Keratinocyte (primary cell): Measurements from ENCODE around the gene SULT4A1. TPM values are rescaled to one million over a fixed set of nuclear protein-coding genes. Genes with fewer than 3 reads are reported as not detected.

Experiments
- DNase-seq: peaks from one replicate; pipeline ENCODE4 v3.0.0-alpha.2; 2011; ENCODE audit warnings: low read depth, missing footprints, low spot score
- FAIRE-seq: peaks from 2 replicates; lab custom pipeline; 2011; peaks lifted over from hg19 to GRCh38; lab: Jason Lieb, UNC
- H2AFZ ChIP-seq: 2 replicates; pipeline ENCODE4 v1.6.0; 2012; ENCODE audit warnings: low read length, control low read depth, inconsistent platforms; ENCODE audit not compliant: control insufficient read depth
- H3K27ac ChIP-seq: 2 replicates; pipeline ENCODE4 v1.5.1; 2011; ENCODE audit warnings: low read length; ENCODE audit not compliant: control insufficient read depth, insufficient read depth
- H3K27me3 ChIP-seq: 3 replicates; pipeline ENCODE4 v1.6.0; 2011; ENCODE audit warnings: low read length; ENCODE audit not compliant: control insufficient read depth, insufficient read depth; ENCODE audit errors: extremely low read depth
- H3K36me3 ChIP-seq, 2 experiments: 2 replicates in 1 of 2; 3 replicates in 1 of 2; pipeline ENCODE4 v1.5.1; 2011; ENCODE audit warnings: low read length in 2 of 2, mild to moderate bottlenecking in 1 of 2; ENCODE audit not compliant: control insufficient read depth in 2 of 2, insufficient read depth in 2 of 2; ENCODE audit errors: extremely low read depth in 1 of 2
- H3K4me1 ChIP-seq: 3 replicates; pipeline ENCODE4 v1.5.1; 2011; ENCODE audit warnings: low read length; ENCODE audit not compliant: control insufficient read depth, insufficient read depth; ENCODE audit errors: extremely low read depth
- H3K4me2 ChIP-seq: 3 replicates; pipeline ENCODE4 v1.6.0; 2011; ENCODE audit warnings: low read depth, low read length; ENCODE audit not compliant: control insufficient read depth, insufficient read depth; ENCODE audit errors: extremely low read depth
- H3K4me3 ChIP-seq, 3 experiments: fragments of 200-600 bp in 1 of 3; sonication (generic) in 1 of 3; 2 replicates in 2 of 3; 3 replicates in 1 of 3; pipeline ENCODE4 v1.5.1; 2011 to 2016; ENCODE audit warnings: low read length in 3 of 3, mild to moderate bottlenecking in 3 of 3, control low read depth in 2 of 3, inconsistent platforms in 1 of 3, low read depth in 1 of 3, mixed read lengths in 1 of 3, mixed run types in 1 of 3, moderate library complexity in 1 of 3; ENCODE audit not compliant: control insufficient read depth in 2 of 3, insufficient read depth in 2 of 3; ENCODE audit errors: extremely low read depth in 1 of 3
- H3K79me2 ChIP-seq: 2 replicates; pipeline ENCODE4 v1.6.0; 2012; ENCODE audit warnings: low read length; ENCODE audit not compliant: control insufficient read depth, insufficient read depth
- H3K9ac ChIP-seq: 3 replicates; pipeline ENCODE4 v1.6.0; 2011; ENCODE audit warnings: low read length; ENCODE audit not compliant: control insufficient read depth, insufficient read depth; ENCODE audit errors: extremely low read depth
- H3K9me1 ChIP-seq: 3 replicates; pipeline ENCODE4 v1.6.0; 2011; ENCODE audit warnings: low read length; ENCODE audit not compliant: control insufficient read depth, insufficient read depth; ENCODE audit errors: extremely low read depth
- H3K9me3 ChIP-seq: 2 replicates; pipeline ENCODE4 v1.5.1; 2012; ENCODE audit warnings: low read depth, low read length; ENCODE audit not compliant: control insufficient read depth
- H4K20me1 ChIP-seq: 3 replicates; pipeline ENCODE4 v1.6.0; 2011; ENCODE audit warnings: low read length; ENCODE audit not compliant: control insufficient read depth, insufficient read depth; ENCODE audit errors: extremely low read depth
- CTCF ChIP-seq, 3 experiments: IDR thresholded peaks in 1 of 3; conservative IDR thresholded peaks in 1 of 3; optimal IDR thresholded peaks in 1 of 3; 2 replicates in 2 of 3; 3 replicates in 1 of 3; pipeline versions ENCODE3 to v1.5.1; 2011; ENCODE audit warnings: low read length in 3 of 3, mild to moderate bottlenecking in 3 of 3, moderate library complexity in 2 of 3, control low read depth in 1 of 3, inconsistent platforms in 1 of 3; ENCODE audit not compliant: insufficient read depth in 2 of 3; ENCODE audit errors: extremely low read depth in 1 of 3
- EZH2 ChIP-seq: IDR thresholded peaks from one replicate; pipeline ENCODE4 v1.6.1; 2012; ENCODE audit warnings: inconsistent platforms, mild to moderate bottlenecking, low read length, moderate library complexity
- dilution Hi-C: fragments of 300-500 bp; cut with MboI; formaldehyde crosslinking; loops from one replicate; pipeline ENCODE4 v1.7.0; 2020; ENCODE audit warnings: low sequenced_read_pairs; ENCODE audit not compliant: extremely low pct_ligation_motif_present
- polyA plus RNA-seq, 5 experiments: library from polyadenylated mRNA; depleted of rRNA in 3 of 5; stranded (reverse) in 3 of 5; stranded (forward) in 1 of 5; unstranded in 1 of 5; fragments of >200 nt; gene quantifications; 1 replicate in 1 of 5; 2 replicates in 3 of 5; 3 replicates in 1 of 5; pipeline versions ENCODE4 v1.2.1 to v1.2.3, GENCODE V29; 2011 to 2012; ENCODE audit warnings: missing spikeins in 2 of 5, low read depth in 1 of 5, low replicate concordance in 1 of 5

SULT4A1 gene
- polyA plus RNA-seq, 1 donor (not counting 4 experiments of a cell fraction or from before 2014, with no cell fraction given), result 0.26 TPM

- no peak overlapping the region for H3K27ac ChIP-seq
- no peaks in the 10 kb centered on the region for H3K79me2 ChIP-seq
- no peak for DNase-seq
- H3K9me1 ChIP-seq, result no peaks in the 10 kb centered on the region
- TF ChIP-seq EZH2, result no peak
- no peak for TF ChIP-seq CTCF (optimal IDR thresholded peaks at IDR 0.05 in 1 of 3, IDR thresholded peaks at IDR 0.05 in 1 of 3, conservative IDR thresholded peaks at IDR 0.05 in 1 of 3; ENCODE audit: extremely low read depth in 1 of 3, insufficient read depth in 2 of 3, low read length in 3 of 3)
- dilution Hi-C loops, result no loop called here
- H3K9ac ChIP-seq, result no peak overlapping the region
- no peak overlapping the region for H2AFZ ChIP-seq
- no peaks in the 10 kb centered on the region for H3K9me3 ChIP-seq
- no peaks in the 10 kb centered on the region for H4K20me1 ChIP-seq
- H3K4me1 ChIP-seq, result no peaks in the 10 kb centered on the region
- no peak overlapping the region for H3K4me3 ChIP-seq
- no peak overlapping the region for H3K4me2 ChIP-seq
- no peak for FAIRE-seq
- H3K27me3 ChIP-seq, result peaks cover 26% of the 10 kb centered on the region
- no peaks in the 10 kb centered on the region for H3K36me3 ChIP-seq
These were observed 15.3 kb downstream of the SULT4A1 start for GRCh38 chr22:43846966-43847365.

DNA sequence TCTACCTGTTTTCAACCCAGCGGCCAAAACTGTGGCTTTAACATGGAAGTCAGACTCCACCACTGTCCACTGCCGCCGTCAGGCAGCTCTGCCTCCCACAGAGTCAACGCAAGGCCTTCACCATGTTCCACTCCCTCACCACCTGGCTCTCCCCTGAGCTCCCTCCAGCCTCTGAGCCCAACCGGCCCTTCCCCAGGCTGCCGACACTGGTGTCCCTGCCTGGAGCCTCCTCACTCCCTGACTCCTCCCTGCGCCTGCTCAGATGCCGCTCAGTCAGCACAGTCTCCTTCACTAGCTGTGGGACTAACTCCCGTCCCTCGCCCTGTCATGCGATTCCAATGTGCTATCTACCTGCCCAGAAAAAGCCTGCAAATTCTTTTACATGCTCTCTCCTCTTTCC is 16.3 kb downstream of the SULT4A1 start:
- Histone ChIP-seq H2AFZ (no peak overlapping the region), H3K9ac (no peak overlapping the region), H3K79me2 (no peaks in the 10 kb centered on the region), H3K27me3 (peaks cover 16% of the 10 kb centered on the region), H3K4me3 (no peak overlapping the region), H3K27ac (no peak overlapping the region), H3K9me1 (no peaks in the 10 kb centered on the region), H3K9me3 (no peaks in the 10 kb centered on the region), H3K36me3 (no peaks in the 10 kb centered on the region), H3K4me1 (no peaks in the 10 kb centered on the region), H4K20me1 (no peaks in the 10 kb centered on the region), H3K4me2 (no peak overlapping the region)
- dilution Hi-C loops, result no loop called here
- no peak for FAIRE-seq
- no peak for DNase-seq
- no peak for TF ChIP-seq EZH2
- no peak for TF ChIP-seq CTCF (optimal IDR thresholded peaks at IDR 0.05 in 1 of 3, IDR thresholded peaks at IDR 0.05 in 1 of 3, conservative IDR thresholded peaks at IDR 0.05 in 1 of 3; ENCODE audit: extremely low read depth in 1 of 3, insufficient read depth in 2 of 3, low read length in 3 of 3)
